DND-41 (cell line): ENCODE measurements around the gene SMOC2.
"Not testable (repeated sequence)": the region's sequence is repeated elsewhere in the genome, so short reads cannot be mapped to it uniquely, and the experiment has no call there.

Experiments used
- ATAC-seq: fragments of 200-7000 bp; cut with Tn5 transposase; 3 replicates; pipeline ENCODE4 v1.9.1; 2021; ENCODE audit warnings: low read depth; ENCODE audit not compliant: insufficient read depth
- DNase-seq: peaks from one replicate; pipeline ENCODE4 v3.0.0-alpha.2; 2020
- H2AFZ ChIP-seq: 2 replicates; pipeline ENCODE4 v1.6.0; 2012; ENCODE audit warnings: low read depth, low read length
- H3K27ac ChIP-seq: 2 replicates; pipeline ENCODE4 v1.5.1; 2012; ENCODE audit warnings: low read length, inconsistent platforms
- H3K27me3 ChIP-seq: fragments of 200-600 bp; sonication (generic); 2 replicates; pipeline ENCODE4 v1.6.0; 2012; ENCODE audit warnings: low read length, mild to moderate bottlenecking, inconsistent platforms; ENCODE audit not compliant: insufficient read depth, poor library complexity
- H3K36me3 ChIP-seq: 2 replicates; pipeline ENCODE4 v1.5.1; 2012; ENCODE audit warnings: low read length, inconsistent platforms; ENCODE audit not compliant: insufficient read depth
- H3K4me1 ChIP-seq: 2 replicates; pipeline ENCODE4 v1.5.1; 2012; ENCODE audit warnings: mild to moderate bottlenecking, low read length; ENCODE audit not compliant: insufficient read depth
- H3K4me2 ChIP-seq: 2 replicates; pipeline ENCODE4 v1.6.0; 2012; ENCODE audit warnings: mild to moderate bottlenecking, moderate library complexity, low read length, inconsistent platforms; ENCODE audit not compliant: insufficient read depth
- H3K4me3 ChIP-seq, 2 experiments: fragments of 200-600 bp in 1 of 2; shearing (Covaris generic) in 1 of 2; 2 replicates each; pipeline ENCODE4 v1.5.1; 2012 to 2016; ENCODE audit warnings: inconsistent platforms in 2 of 2, low read length in 2 of 2, mild to moderate bottlenecking in 2 of 2, low read depth in 1 of 2, moderate library complexity in 1 of 2
- H3K79me2 ChIP-seq: 2 replicates; pipeline ENCODE4 v1.6.0; 2012; ENCODE audit warnings: low read length, inconsistent platforms; ENCODE audit not compliant: insufficient read depth
- H3K9ac ChIP-seq: 2 replicates; pipeline ENCODE4 v1.6.0; 2012; ENCODE audit warnings: low read depth, mild to moderate bottlenecking, inconsistent platforms, low read length, moderate library complexity
- H3K9me3 ChIP-seq: 2 replicates; pipeline ENCODE4 v1.5.1; 2012; ENCODE audit warnings: low read length, moderate library complexity, mild to moderate bottlenecking, inconsistent platforms; ENCODE audit not compliant: insufficient read depth, severe bottlenecking
- H4K20me1 ChIP-seq: 2 replicates; pipeline ENCODE4 v1.6.0; 2012; ENCODE audit warnings: low read length; ENCODE audit not compliant: insufficient read depth
- EZH2 ChIP-seq: IDR thresholded peaks from 3 replicates; pipeline ENCODE4 v1.6.1; 2012; ENCODE audit warnings: borderline replicate concordance, low read depth, mild to moderate bottlenecking, moderate library complexity, low read length, inconsistent platforms; ENCODE audit not compliant: severe bottlenecking
- TF ChIP-seq, protein P1 (sequence below): IDR thresholded peaks from 2 replicates; pipeline ENCODE4 v1.5.1; 2012; ENCODE audit warnings: borderline replicate concordance, low read length, moderate library complexity, mild to moderate bottlenecking; ENCODE audit not compliant: poor library complexity, severe bottlenecking; ENCODE audit errors: extremely low read depth

SMOC2 gene

DNA sequence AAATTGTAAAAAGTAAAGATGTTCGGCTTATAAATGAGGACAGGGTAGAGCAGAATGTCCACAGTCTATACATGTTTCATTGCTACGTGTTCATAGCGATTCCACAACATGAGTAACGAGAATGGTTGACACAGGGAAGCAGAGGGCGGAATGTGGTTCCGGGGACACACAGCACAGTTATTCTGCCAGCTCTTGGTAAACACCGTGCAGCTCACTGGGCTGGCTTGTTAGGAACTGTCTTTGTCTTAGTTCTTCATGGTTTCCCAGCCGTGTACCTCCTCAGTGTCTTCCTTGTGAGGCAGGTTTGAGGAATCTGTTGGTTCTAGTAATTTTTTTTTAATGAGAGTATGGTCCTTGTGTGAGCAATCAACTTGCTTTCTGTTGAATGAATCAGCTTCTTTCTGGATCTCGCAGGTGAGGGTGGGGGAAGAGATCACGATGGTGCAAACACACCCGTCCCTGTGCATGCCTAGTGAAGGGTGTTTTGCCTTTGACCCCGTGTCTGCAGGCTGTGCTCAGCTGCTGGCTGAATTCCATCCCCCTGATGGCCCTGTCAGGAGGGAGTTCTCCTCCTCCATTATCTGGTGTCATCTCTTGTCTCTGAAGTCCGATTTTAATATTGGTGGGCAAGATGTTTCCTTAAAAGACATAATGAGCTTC is 168.2 kb downstream of the SMOC2 start:
- Histone ChIP-seq H3K79me2 (no peaks in the 10 kb centered on the region), H3K4me3 (no peak overlapping the region), H4K20me1 (no peaks in the 10 kb centered on the region), H3K4me2 (no peak overlapping the region), H3K9me3 (peaks cover 12% of the 10 kb centered on the region), H2AFZ (no peak overlapping the region), H3K9ac (no peak overlapping the region), H3K36me3 (no peaks in the 10 kb centered on the region), H3K27ac (no peak overlapping the region), H3K4me1 (no peaks in the 10 kb centered on the region), H3K27me3 (no peaks in the 10 kb centered on the region)
- DNase-seq (no peak), ATAC-seq (no peak)
- no peak for TF ChIP-seq EZH2
- TF ChIP-seq, protein P1, sequence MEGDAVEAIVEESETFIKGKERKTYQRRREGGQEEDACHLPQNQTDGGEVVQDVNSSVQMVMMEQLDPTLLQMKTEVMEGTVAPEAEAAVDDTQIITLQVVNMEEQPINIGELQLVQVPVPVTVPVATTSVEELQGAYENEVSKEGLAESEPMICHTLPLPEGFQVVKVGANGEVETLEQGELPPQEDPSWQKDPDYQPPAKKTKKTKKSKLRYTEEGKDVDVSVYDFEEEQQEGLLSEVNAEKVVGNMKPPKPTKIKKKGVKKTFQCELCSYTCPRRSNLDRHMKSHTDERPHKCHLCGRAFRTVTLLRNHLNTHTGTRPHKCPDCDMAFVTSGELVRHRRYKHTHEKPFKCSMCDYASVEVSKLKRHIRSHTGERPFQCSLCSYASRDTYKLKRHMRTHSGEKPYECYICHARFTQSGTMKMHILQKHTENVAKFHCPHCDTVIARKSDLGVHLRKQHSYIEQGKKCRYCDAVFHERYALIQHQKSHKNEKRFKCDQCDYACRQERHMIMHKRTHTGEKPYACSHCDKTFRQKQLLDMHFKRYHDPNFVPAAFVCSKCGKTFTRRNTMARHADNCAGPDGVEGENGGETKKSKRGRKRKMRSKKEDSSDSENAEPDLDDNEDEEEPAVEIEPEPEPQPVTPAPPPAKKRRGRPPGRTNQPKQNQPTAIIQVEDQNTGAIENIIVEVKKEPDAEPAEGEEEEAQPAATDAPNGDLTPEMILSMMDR: no peak

DNA sequence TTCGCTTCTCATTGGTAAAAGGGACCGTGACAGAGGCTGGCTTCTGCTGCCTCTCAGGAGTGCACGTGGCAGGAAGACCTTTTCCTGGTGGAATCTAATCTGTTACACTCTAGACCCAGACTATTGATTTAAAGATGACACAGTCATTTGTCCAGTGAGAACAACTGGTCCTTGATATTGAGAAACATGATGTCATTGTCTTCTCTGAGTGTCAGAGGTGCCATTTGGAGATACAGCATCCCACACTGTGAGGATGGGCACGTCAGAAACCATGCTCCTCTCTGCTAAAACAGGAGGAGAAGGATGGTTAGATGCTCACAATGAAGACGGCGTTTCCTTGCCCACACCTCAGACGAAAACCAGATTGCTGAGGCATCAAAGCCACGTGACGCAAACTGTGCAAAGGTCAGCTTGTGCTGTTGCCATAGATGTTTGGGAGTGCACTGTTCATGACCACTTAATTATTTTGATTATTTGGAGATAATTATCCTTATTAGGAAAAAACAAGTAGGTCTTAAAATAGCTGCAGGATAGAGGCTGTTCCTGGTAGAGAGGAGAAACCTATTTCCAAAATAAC is 169.0 kb downstream of the SMOC2 start:
- Histone ChIP-seq H3K27ac (no peak overlapping the region), H3K27me3 (no peaks in the 10 kb centered on the region), H3K4me2 (no peak overlapping the region), H2AFZ (no peak overlapping the region), H3K9ac (no peak overlapping the region), H4K20me1 (no peaks in the 10 kb centered on the region), H3K4me1 (no peaks in the 10 kb centered on the region), H3K4me3 (no peak overlapping the region), H3K79me2 (no peaks in the 10 kb centered on the region), H3K36me3 (no peaks in the 10 kb centered on the region), H3K9me3 (peaks cover 12% of the 10 kb centered on the region)
- TF ChIP-seq, protein P1: no peak
- no peak for TF ChIP-seq EZH2
- DNase-seq (no peak), ATAC-seq (no peak)

DNA sequence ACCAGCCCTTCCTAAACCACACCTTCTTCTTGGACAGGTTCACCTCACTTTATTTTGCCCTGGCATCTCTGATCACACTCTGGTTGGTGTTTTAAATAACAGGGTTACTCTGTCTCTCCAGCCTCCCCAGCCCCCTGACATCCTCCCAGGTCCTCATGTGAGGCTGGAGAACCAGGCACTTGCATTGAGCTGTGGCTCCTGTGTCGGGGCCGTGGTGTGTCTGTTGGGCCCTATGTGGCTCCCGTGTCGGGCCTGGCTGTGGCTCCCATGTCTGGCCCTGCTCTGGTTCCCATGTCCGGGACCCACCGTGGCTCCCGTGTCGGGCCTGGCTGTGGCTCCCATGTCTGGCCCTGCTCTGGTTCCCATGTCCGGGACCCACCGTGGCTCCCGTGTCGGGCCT is 170.0 kb downstream of the SMOC2 start:
- not testable (repeated sequence) for DNase-seq, H3K4me2 ChIP-seq, H3K27ac ChIP-seq, H3K27me3 ChIP-seq, H3K4me3 ChIP-seq, H3K9ac ChIP-seq, H3K4me1 ChIP-seq, H3K79me2 ChIP-seq, H4K20me1 ChIP-seq, H2AFZ ChIP-seq, ATAC-seq, H3K36me3 ChIP-seq
- H3K9me3 ChIP-seq: peaks cover 17% of the 10 kb centered on the region

DNA sequence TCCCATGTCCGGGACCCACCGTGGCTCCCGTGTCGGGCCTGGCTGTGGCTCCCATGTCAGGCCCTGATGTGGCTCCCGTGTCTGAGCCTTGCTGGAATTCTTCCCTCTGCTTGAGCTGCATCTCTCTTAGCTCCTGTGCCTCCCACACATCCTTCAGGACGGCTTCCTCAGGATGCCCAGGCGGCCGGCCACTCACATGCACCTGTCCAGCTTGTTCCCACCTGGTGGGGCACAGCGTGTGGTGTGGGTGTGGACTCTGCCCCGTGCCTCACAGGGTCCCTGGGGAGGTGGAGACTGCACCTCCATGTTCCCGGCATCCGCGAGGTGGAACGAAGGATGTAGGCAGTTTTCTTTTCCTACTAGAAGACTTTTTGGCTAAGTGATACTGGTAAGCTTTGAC is 170.7 kb downstream of the SMOC2 start:
- no peak overlapping the region for H3K4me3 ChIP-seq
- no peak overlapping the region for H3K4me2 ChIP-seq
- TF ChIP-seq EZH2: no peak
- TF ChIP-seq, protein P1: no peak
- H3K9me3 ChIP-seq: peaks cover 21% of the 10 kb centered on the region
- no peak overlapping the region for H3K9ac ChIP-seq
- no peak overlapping the region for H3K27ac ChIP-seq
- no peaks in the 10 kb centered on the region for H3K36me3 ChIP-seq
- no peaks in the 10 kb centered on the region for H3K27me3 ChIP-seq
- no peaks in the 10 kb centered on the region for H4K20me1 ChIP-seq
- no peaks in the 10 kb centered on the region for H3K79me2 ChIP-seq
- DNase-seq (no peak), ATAC-seq (no peak)
- no peak overlapping the region for H2AFZ ChIP-seq
- H3K4me1 ChIP-seq: no peaks in the 10 kb centered on the region
